Right cardiac atrium (tissue), 5 donors: ENCODE measurements around the gene SIPA1L3. TPM values are rescaled to one million over a fixed set of nuclear protein-coding genes. Genes with fewer than 3 reads are reported as not detected.
"Not testable (repeated sequence)": the region's sequence is repeated elsewhere in the genome, so short reads cannot be mapped to it uniquely, and the experiment has no call there.

Source experiments
- ATAC-seq, 2 donors: fragments of 200-7000 bp; cut with Tn5 transposase; one replicate each; pipeline versions ENCODE4 v1.8.0 to v1.9.1; 2020; ENCODE audit warnings: moderate library complexity in 2 of 2, mild to moderate bottlenecking in 1 of 2
- DNase-seq, 3 donors: peaks; one replicate each; pipeline ENCODE4 v3.0.0-alpha.2; 2020
- H3K27ac ChIP-seq: one replicate; pipeline ENCODE4 v1.5.1; 2013; ENCODE audit warnings: mild to moderate bottlenecking, low read length, control low read depth, moderate library complexity
- H3K27me3 ChIP-seq: one replicate; pipeline ENCODE4 v1.6.1; 2013; ENCODE audit not compliant: control insufficient read depth, insufficient read depth
- H3K4me1 ChIP-seq: one replicate; pipeline ENCODE4 v1.6.1; 2013; ENCODE audit warnings: low read length; ENCODE audit not compliant: control insufficient read depth, insufficient read depth
- H3K4me3 ChIP-seq: one replicate; pipeline ENCODE4 v1.5.1; 2013; ENCODE audit warnings: low read length, control low read depth
- H3K9me3 ChIP-seq: one replicate; pipeline ENCODE4 v1.6.1; 2013; ENCODE audit warnings: low read length; ENCODE audit not compliant: control insufficient read depth
- WGBS: extraction: QIAGEN DNeasy Blood & Tissue Kit; methylation state at CpG from one replicate; pipeline ENCODE4 v1.1.7; 2013; 5-methylcytosine and 5-hydroxymethylcytosine counted together
- intact Hi-C, 4 donors: fragments of 100-400 bp; cut with DNase I; formaldehyde crosslinking; loops; one replicate each; pipeline versions ENCODE4 v1.11.0 to v1.14.0; 2022 to 2023
- long read RNA-seq, 4 donors: library from polyadenylated mRNA; unstranded; transcript quantifications; one replicate each; pipeline ENCODE4 v2.0.0, GENCODE V29; 2020 to 2021
- polyA plus RNA-seq: library from polyadenylated mRNA; stranded (reverse); fragments of 200-250 nt; gene quantifications from one replicate; pipeline ENCODE4 v1.2.3, GENCODE V29; 2013
- total RNA-seq, 4 donors: library from RNA; stranded (reverse); fragmentation: NEBNext Ultra II Directional; extraction: Animal tissue kit (Norgen Biotek cat#: 25700); gene quantifications; one replicate each; pipeline ENCODE4 v1.2.1, GENCODE V29; 2021
- donor health status: healthy with polysubstance abuse.
- donor health status: DM: no; HTN: yes; CAD: no.
- donor health status: DM: no; HTN: no; CAD: no.
- donor health status: DM: no; HTN: yes; CAD: no; lungs with severe emphysema.
- donor health status: DM: yes; HTN: yes; CAD: no.

Gene SIPA1L3, protein sequence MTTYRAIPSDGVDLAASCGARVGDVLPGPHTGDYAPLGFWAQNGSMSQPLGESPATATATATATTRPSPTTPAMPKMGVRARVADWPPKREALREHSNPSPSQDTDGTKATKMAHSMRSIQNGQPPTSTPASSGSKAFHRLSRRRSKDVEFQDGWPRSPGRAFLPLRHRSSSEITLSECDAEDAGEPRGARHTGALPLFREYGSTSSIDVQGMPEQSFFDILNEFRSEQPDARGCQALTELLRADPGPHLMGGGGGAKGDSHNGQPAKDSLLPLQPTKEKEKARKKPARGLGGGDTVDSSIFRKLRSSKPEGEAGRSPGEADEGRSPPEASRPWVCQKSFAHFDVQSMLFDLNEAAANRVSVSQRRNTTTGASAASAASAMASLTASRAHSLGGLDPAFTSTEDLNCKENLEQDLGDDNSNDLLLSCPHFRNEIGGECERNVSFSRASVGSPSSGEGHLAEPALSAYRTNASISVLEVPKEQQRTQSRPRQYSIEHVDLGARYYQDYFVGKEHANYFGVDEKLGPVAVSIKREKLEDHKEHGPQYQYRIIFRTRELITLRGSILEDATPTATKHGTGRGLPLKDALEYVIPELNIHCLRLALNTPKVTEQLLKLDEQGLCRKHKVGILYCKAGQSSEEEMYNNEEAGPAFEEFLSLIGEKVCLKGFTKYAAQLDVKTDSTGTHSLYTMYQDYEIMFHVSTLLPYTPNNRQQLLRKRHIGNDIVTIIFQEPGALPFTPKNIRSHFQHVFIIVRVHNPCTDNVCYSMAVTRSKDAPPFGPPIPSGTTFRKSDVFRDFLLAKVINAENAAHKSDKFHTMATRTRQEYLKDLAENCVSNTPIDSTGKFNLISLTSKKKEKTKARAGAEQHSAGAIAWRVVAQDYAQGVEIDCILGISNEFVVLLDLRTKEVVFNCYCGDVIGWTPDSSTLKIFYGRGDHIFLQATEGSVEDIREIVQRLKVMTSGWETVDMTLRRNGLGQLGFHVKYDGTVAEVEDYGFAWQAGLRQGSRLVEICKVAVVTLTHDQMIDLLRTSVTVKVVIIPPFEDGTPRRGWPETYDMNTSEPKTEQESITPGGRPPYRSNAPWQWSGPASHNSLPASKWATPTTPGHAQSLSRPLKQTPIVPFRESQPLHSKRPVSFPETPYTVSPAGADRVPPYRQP (N-terminal part only)
- total RNA-seq, result 10 to 100 TPM in 3 of 4 donors, 1 to 10 TPM in 1; 7.5 to 19.8 (median 12.4) TPM
- polyA plus RNA-seq, result 7.8 TPM
- long read RNA-seq, donor 1, partial matches to known transcripts, result 2 of 20 reads
- long read RNA-seq, donor 1, other reads (novel, unspliced or antisense), result 18 of 20 reads
- long read RNA-seq, donor 2, partial matches to known transcripts, result 1 of 4 reads
- long read RNA-seq, donor 2, other reads (novel, unspliced or antisense), result 3 of 4 reads
- long read RNA-seq, donor 3, partial matches to known transcripts, result 1 of 4 reads
- long read RNA-seq, donor 3, other reads (novel, unspliced or antisense), result 3 of 4 reads
- long read RNA-seq, donor 4, partial matches to known transcripts, result 1 of 4 reads
- long read RNA-seq, donor 4, other reads (novel, unspliced or antisense), result 3 of 4 reads

DNA sequence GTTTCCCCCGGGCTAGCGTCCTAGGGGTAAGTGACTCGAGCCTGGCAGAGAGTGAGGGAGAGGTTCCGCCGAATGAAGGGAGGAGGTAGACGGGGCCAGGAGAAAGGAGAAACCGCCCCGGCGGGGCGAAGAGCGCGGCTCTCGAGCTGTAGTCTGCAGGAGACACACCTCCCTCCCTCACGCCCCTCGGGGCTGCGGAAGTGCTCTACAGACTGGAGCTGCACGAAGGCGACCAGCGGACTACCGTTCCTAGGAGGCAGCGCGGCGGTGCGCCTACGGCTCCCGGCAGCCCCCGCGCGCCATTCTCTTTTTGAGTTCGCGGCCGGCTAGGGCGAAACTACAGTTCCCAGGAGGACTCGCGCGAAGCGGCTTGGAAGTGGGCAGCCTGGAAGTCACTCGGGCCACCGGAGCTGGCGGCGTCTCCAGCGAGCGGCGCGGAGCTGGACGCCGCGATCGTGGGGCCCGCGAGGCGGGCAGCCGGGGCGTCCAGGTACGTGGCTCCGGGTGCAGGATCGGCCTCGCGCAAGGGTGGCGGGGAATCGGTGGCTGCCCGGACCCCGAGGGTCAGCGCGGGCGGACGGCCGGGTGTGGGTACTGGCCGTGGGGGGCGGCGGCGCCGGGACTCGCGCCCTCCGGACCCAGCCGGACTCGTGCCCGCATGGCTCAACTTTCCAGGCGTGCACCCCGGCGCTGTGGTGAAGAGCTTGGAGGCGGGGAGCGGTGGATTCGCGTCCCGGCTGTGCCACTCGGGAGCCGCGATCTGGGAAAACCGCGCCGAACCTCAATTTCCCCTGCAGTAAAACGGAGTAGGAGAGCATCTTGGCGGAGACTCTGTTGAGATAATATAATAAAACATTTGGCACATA lies at the start of gene SIPA1L3:
Gene SIPA1L3, plus strand, starts transcription at position 340 of the 866 bp plus-strand sequence. CDS start 174,358 bp downstream, outside the sequence.
- H3K27me3 ChIP-seq, result no peaks in the 10 kb centered on the region
- peak within 1 kb of the TSS; percentile 39 for H3K27ac ChIP-seq
- intact Hi-C loops, result loop anchor here in 3 of 4 donors (10.0 kb wide), 4 partner anchors 228 to 428 kb away; partner anchors contain the start of genes CATSPERG (in 2 of the 3) and PPP1R14A (in 1 of the 3)
- peaks cover 6% of the 10 kb centered on the region for H3K4me1 ChIP-seq
- H3K9me3 ChIP-seq, result no peaks in the 10 kb centered on the region
- ATAC-seq (peak; percentile 99), DNase-seq (peak; percentile 95 to 98 (median 97))
- peak within 1 kb of the TSS; percentile 88 for H3K4me3 ChIP-seq
- WGBS, result under 1% methylated on average over 95 of the region's 95 CpGs

DNA sequence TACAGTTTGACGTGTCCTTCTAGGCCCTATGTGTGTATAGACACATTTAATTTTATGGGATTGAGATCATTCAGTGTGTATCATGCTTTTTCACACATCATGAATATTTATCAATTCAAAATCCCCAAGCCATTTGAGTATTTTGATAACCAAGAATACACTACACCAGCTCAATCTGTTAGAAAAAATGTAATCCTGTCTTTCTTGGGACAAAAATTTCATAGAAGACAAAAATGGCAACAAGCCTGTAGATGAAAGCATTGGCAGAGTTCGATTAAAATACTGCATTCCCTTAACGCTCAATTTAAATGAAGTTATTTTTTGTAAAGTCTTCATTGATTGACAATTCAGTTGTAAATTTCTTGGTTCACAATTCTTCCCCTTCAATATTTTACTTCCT lies 42.5 kb upstream of the SIPA1L3 start:
- Histone ChIP-seq H3K27me3 (no peaks in the 10 kb centered on the region), H3K27ac (no peak overlapping the region), H3K4me3 (no peak overlapping the region), H3K4me1 (no peaks in the 10 kb centered on the region), H3K9me3 (no peaks in the 10 kb centered on the region)
- 83% methylated on average over 3 of the region's 3 CpGs for WGBS
- ATAC-seq (no peak), DNase-seq (no peak)
- intact Hi-C loops, result no loop called here

DNA sequence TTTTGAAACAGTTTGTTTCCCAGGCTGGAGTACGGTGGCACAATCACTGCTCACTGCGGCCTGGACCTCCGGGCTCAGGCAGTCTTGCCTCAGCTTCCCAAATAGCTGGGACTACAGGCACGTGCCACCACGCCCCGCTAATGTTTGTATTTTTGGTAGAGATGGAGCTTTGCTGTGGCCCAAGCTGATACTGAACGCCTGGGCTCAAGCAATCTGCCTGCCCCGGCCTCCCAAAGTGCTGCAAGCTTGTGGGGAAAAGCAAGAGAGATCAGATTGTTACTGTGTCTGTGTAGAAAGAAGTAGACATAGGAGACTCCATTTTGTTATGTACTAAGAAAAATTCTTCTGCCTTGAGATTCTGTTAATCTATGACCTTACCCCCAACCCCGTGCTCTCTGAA lies 41.1 kb upstream of the SIPA1L3 start:
- intact Hi-C loops, ATAC-seq, H3K4me1 ChIP-seq, H3K9me3 ChIP-seq, H3K27me3 ChIP-seq, H3K4me3 ChIP-seq, H3K27ac ChIP-seq, DNase-seq: not testable (repeated sequence)
- 88% methylated on average over 8 of the region's 9 CpGs for WGBS

- H3K4me1 ChIP-seq, result no peaks in the 10 kb centered on the region
- intact Hi-C loops, result no loop called here
- no peak overlapping the region for H3K27ac ChIP-seq
- H3K4me3 ChIP-seq, result no peak overlapping the region
- H3K27me3 ChIP-seq, result no peaks in the 10 kb centered on the region
- ATAC-seq, result no peak
- 59% methylated on average over 2 of the region's 2 CpGs for WGBS
- H3K9me3 ChIP-seq, result no peaks in the 10 kb centered on the region
- no peak for DNase-seq
Measured at GRCh38 chr19:37867831-37868230, 39.2 kb upstream of the SIPA1L3 start.

DNA sequence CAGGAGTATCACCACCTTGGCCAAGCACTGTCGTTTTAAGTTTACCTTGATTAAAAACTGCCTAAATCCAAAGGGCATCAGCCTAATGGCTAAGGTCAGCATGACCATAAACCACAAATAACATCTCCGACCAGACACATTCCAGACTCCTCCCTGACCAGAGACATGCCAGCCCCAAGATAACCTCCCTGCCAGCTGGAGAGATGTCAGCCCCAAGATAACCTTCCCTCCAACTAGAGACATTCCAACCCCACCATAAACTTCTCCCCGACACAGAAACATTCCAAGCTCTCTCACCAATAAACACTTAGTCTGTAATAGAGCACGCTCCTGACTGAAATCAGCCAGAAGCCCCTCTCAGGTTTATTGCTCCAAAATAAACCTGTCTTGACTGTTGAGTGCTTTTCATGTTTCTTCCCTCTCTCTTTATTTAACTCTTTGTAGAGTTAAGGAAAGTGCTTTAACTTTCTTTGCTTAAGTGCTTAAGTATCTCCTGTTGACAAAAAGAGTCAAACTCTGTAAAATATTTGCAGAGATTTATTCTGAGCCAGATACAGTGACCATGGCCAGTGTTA lies 37.2 kb upstream of the SIPA1L3 start:
- 61% methylated on average over 4 of the region's 4 CpGs for WGBS
- Histone ChIP-seq H3K9me3 (no peaks in the 10 kb centered on the region), H3K27ac (no peak overlapping the region), H3K4me3 (no peak overlapping the region), H3K4me1 (no peaks in the 10 kb centered on the region), H3K27me3 (no peaks in the 10 kb centered on the region)
- ATAC-seq, result no peak
- no peak for DNase-seq
- intact Hi-C loops, result no loop called here

GRCh38 chr19:37872383-37872782 lies 34.6 kb upstream of the SIPA1L3 start:
- WGBS, result 74% methylated on average over 5 of the region's 5 CpGs
- H3K9me3 ChIP-seq, result no peaks in the 10 kb centered on the region
- H3K4me3 ChIP-seq, result no peak overlapping the region
- no peaks in the 10 kb centered on the region for H3K27me3 ChIP-seq
- intact Hi-C loops, result no loop called here
- H3K27ac ChIP-seq, result no peak overlapping the region
- no peak for ATAC-seq
- DNase-seq, result no peak
- H3K4me1 ChIP-seq, result no peaks in the 10 kb centered on the region

DNA sequence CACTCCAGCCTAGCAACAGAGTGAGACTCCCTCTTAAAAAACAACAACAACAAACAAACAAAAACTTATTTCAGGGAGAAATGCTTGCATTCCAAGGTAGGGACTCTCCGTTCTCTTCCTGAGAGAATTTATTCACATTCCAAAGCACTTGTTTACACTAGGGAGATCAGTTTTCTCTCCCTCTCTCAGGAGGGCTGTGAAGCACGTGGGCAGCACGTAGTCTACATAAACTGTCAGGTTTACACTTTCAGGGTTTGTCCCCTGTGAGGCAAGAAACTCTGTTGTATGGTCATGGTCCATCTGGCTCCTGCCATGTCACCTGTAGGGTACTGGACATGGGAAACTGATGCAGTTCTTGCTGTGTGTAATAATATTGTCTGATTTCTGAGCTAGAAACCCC lies 32.2 kb upstream of the SIPA1L3 start:
- no peaks in the 10 kb centered on the region for H3K9me3 ChIP-seq
- 27% methylated on average over 3 of the region's 3 CpGs for WGBS
- ATAC-seq (no peak), DNase-seq (no peak)
- no peaks in the 10 kb centered on the region for H3K4me1 ChIP-seq
- no peak overlapping the region for H3K4me3 ChIP-seq
- no peak overlapping the region for H3K27ac ChIP-seq
- no peaks in the 10 kb centered on the region for H3K27me3 ChIP-seq
- intact Hi-C loops, result no loop called here

- no peaks in the 10 kb centered on the region for H3K4me1 ChIP-seq
- H3K27ac ChIP-seq, result no peak overlapping the region
- ATAC-seq (no peak), DNase-seq (no peak)
- H3K27me3 ChIP-seq, result no peaks in the 10 kb centered on the region
- no peak overlapping the region for H3K4me3 ChIP-seq
- intact Hi-C loops, result no loop called here
- 29% methylated on average over 2 of the region's 2 CpGs for WGBS
- H3K9me3 ChIP-seq, result no peaks in the 10 kb centered on the region
Measured at GRCh38 chr19:37876032-37876431, 31.0 kb upstream of the SIPA1L3 start.

GRCh38 chr19:37877147-37877546 lies 29.9 kb upstream of the SIPA1L3 start:
- no peak overlapping the region for H3K27ac ChIP-seq
- H3K4me1 ChIP-seq, result no peaks in the 10 kb centered on the region
- WGBS, result 84% methylated on average over 3 of the region's 3 CpGs
- H3K9me3 ChIP-seq, result no peaks in the 10 kb centered on the region
- DNase-seq (no peak), ATAC-seq (no peak)
- H3K4me3 ChIP-seq, result no peak overlapping the region
- H3K27me3 ChIP-seq, result no peaks in the 10 kb centered on the region
- intact Hi-C loops, result no loop called here
